Transverse colon (tissue), 4 donors: Measurements from ENCODE around the gene TEAD3. TPM values are rescaled to one million over a fixed set of nuclear protein-coding genes. Genes with fewer than 3 reads are reported as not detected.

Experiments
- DNase-seq: peaks from one replicate; pipeline ENCODE4 v3.0.0-alpha.2; 2019
- H3K27ac ChIP-seq, 4 donors: fragments of 200-600 bp; sonication (generic); 2 replicates each; pipeline ENCODE4 v1.5.1; 2016 to 2018; ENCODE audit warnings: inconsistent platforms in 4 of 4
- H3K27me3 ChIP-seq: fragments of 200-600 bp; sonication (generic); 2 replicates; pipeline ENCODE4 v1.5.1; 2017; ENCODE audit warnings: inconsistent platforms
- H3K36me3 ChIP-seq, 4 donors: fragments of 200-600 bp; sonication (generic); 2 replicates each; pipeline ENCODE4 v1.5.1; 2017 to 2019; ENCODE audit warnings: inconsistent platforms in 4 of 4
- H3K4me1 ChIP-seq, 4 donors: fragments of 200-600 bp; sonication (generic); 2 replicates each; pipeline ENCODE4 v1.5.1; 2017 to 2020; ENCODE audit warnings: inconsistent platforms in 4 of 4
- H3K4me3 ChIP-seq, 4 donors: fragments of 200-600 bp; sonication (generic); 1 replicate in 1 of 4; 2 replicates in 3 of 4; pipeline versions ENCODE4 v1.5.1 to v1.6.1; 2017 to 2019; ENCODE audit warnings: inconsistent platforms in 4 of 4
- H3K9me3 ChIP-seq, 2 donors: fragments of 200-600 bp; sonication (generic); 2 replicates each; pipeline ENCODE4 v1.5.1; 2017 to 2019; ENCODE audit warnings: inconsistent platforms in 2 of 2
- EP300 ChIP-seq: sonication (generic); formaldehyde crosslinking; IDR thresholded peaks from one replicate; pipeline ENCODE4 v1.6.1; 2017; ENCODE audit warnings: antibody characterized with exemption, low read depth
- POLR2A ChIP-seq: fragments of 450-650 bp; IDR thresholded peaks from one replicate; pipeline ENCODE4 v1.6.1; 2016; ENCODE audit warnings: antibody characterized with exemption, mild to moderate bottlenecking, moderate library complexity
- POLR2AphosphoS5 ChIP-seq, 3 donors: sonication (generic); formaldehyde crosslinking; IDR thresholded peaks; one replicate each; pipeline ENCODE4 v1.6.1; 2016; ENCODE audit warnings: antibody characterized with exemption in 3 of 3
- WGBS, 2 donors: methylation state at CpG; one replicate each; pipeline ENCODE4 v1.1.5; 2018; ENCODE audit warnings: low coverage in 1 of 2; 5-methylcytosine and 5-hydroxymethylcytosine counted together
- in situ Hi-C, 4 donors: fragments of 200-750 bp; cut with MboI; loops; one replicate each; pipeline versions ENCODE4 v1.15.0 to v1.15.1; 2017; ENCODE audit warnings: low sequenced_read_pairs in 3 of 4, low pct_ligation_motif_present in 1 of 4, low pct_unique_long_range_greater_than_20kb in 1 of 4
- intact Hi-C: fragments of 100-400 bp; cut with DNase I; formaldehyde crosslinking; loops from one replicate; pipeline ENCODE4 v1.15.1; 2023; ENCODE audit warnings: low total_unique reads
- total RNA-seq, 4 donors: library from RNA; depleted of rRNA; stranded (reverse); fragments of >200 nt; gene quantifications; one replicate each; pipeline ENCODE4 v1.1.0, GENCODE V29; 2016
- TF ChIP-seq, protein P1 (sequence below), 5 experiments: fragments of 200-600 bp in 3 of 5; fragments of 450-650 bp in 2 of 5; sonication (generic) in 3 of 5; IDR thresholded peaks; 1 replicate in 2 of 5; 2 replicates in 3 of 5; pipeline ENCODE4 v1.5.1; 2016 to 2017; ENCODE audit warnings: antibody characterized with exemption in 5 of 5, inconsistent platforms in 3 of 5, mild to moderate bottlenecking in 2 of 5, moderate library complexity in 1 of 5

Gene TEAD3
- total RNA-seq, 4 donors from 2014 or later, result 23.0 to 67.7 (median 25.3) TPM

DNA sequence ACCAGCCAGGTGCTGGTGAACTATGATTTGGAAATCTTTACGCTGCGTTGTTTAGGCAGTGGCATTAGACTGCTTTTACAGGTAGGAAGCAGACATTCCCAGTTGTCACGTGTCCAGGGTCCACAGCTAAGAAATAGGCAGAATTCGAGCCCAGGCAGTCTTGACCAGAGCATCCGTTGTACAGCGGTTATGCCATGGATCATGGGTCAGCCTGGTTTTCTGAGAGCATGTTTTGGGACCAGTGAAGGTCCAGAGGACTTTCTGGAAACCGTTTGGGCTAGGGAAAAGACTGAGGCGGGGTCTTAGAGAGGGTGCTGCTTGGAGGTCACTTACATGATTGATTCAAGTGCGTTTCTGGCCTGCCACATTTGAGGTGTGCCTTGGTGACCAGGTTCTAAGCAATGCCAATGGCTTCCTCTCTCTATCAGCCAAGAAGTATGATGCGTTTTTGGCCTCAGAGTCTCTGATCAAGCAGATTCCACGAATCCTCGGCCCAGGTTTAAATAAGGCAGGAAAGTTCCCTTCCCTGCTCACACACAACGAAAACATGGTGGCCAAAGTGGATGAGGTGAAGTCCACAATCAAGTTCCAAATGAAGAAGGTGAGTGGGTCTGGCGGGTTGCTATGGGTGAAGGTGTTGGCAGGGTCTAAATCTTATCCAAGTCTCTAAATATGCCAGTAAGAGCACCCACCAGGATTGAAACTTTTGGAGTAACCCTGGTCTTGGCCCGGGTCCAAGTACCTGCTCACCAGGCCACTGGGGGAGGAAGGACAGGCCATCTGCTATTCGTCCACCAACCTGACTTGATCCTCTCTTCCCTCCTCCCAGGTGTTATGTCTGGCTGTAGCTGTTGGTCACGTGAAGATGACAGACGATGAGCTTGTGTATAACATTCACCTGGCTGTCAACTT, 26.9 kb downstream of the TEAD3 start:
- peak overlapping the region; percentile 88 to 95 (median 92) for H3K27ac ChIP-seq
- DNase-seq, result peak; percentile 55
- TF ChIP-seq POLR2AphosphoS5 (IDR thresholded peaks at IDR 0.05) (peak; percentile 9 to 54 (median 50)), EP300 (no peak), POLR2A (no peak)
- TF ChIP-seq, protein P1, sequence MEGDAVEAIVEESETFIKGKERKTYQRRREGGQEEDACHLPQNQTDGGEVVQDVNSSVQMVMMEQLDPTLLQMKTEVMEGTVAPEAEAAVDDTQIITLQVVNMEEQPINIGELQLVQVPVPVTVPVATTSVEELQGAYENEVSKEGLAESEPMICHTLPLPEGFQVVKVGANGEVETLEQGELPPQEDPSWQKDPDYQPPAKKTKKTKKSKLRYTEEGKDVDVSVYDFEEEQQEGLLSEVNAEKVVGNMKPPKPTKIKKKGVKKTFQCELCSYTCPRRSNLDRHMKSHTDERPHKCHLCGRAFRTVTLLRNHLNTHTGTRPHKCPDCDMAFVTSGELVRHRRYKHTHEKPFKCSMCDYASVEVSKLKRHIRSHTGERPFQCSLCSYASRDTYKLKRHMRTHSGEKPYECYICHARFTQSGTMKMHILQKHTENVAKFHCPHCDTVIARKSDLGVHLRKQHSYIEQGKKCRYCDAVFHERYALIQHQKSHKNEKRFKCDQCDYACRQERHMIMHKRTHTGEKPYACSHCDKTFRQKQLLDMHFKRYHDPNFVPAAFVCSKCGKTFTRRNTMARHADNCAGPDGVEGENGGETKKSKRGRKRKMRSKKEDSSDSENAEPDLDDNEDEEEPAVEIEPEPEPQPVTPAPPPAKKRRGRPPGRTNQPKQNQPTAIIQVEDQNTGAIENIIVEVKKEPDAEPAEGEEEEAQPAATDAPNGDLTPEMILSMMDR (IDR thresholded peaks at IDR 0.05), result no peak
- H3K4me1 ChIP-seq, result peaks cover 11 to 39% (median 25%) of the 10 kb centered on the region in 4 donors
- no peaks in the 10 kb centered on the region for H3K27me3 ChIP-seq
- in situ Hi-C loops (no loop called here), intact Hi-C loops (no loop called here)
- peaks cover 0 to 5% (median 0%) of the 10 kb centered on the region in 4 donors for H3K36me3 ChIP-seq
- H3K9me3 ChIP-seq, result no peaks in the 10 kb centered on the region
- H3K4me3 ChIP-seq, result peak overlapping the region in 3 of 4 donors; percentile 68 to 83 (median 74)
- 27% methylated on average over 18 of the region's 18 CpGs; no CpG with 5 or more reads in 1 of the 2 donors for WGBS, 2 donors

DNA sequence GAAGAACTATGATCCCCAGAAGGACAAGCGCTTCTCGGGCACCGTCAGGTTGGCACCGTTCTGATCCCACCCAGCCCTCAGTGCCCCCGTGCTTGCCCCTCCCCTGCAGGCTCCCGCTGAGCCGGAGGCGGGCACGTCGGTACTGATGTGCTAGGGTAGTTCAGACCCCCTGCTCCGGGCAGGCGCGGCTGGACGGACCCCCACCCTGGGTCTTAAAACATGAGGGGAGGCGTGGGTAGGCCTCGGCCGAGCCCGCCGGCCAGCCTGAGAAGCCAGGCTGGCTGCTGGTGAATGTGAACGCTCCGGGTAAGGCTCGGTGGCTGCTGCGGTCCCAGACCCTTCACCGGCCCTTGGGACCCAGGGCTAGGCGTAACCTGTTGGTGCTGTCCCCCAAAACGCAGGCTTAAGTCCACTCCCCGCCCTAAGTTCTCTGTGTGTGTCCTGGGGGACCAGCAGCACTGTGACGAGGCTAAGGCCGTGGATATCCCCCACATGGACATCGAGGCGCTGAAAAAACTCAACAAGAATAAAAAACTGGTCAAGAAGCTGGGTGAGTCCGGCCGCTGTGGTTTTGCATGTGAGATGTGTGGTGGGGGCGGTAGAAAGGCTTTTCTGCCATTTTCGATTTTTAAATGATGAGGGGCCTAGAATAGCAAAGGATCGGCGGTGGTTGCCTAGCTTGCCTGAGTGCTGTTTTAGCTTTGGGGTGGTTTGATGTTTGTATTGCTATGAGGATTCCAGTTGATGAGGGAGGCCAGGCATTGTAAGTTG, 27.7 kb downstream of the TEAD3 start:
- Histone ChIP-seq H3K36me3 (no peaks in the 10 kb centered on the region), H3K4me1 (peaks cover 11 to 39% (median 25%) of the 10 kb centered on the region in 4 donors), H3K9me3 (no peaks in the 10 kb centered on the region), H3K4me3 (peak overlapping the region; percentile 68 to 83 (median 76)), H3K27ac (peak overlapping the region; percentile 88 to 95 (median 92)), H3K27me3 (no peaks in the 10 kb centered on the region)
- no peak for DNase-seq
- TF ChIP-seq EP300, result no peak
- TF ChIP-seq, protein P1 (IDR thresholded peaks at IDR 0.05), result no peak
- no peak for TF ChIP-seq POLR2A
- no peak for TF ChIP-seq POLR2AphosphoS5 (IDR thresholded peaks at IDR 0.05)
- in situ Hi-C loops, result no loop called here
- intact Hi-C loops, result no loop called here
- 3 to 4% methylated on average over 10 to 16 of the region's 37 CpGs for WGBS, 2 donors

GRCh38 chr6:35468181-35468979, 28.5 kb downstream of the TEAD3 start, which contains the start of gene RPL10A:
RPL10A (plus strand) TSS chr6:35468401; CDS start chr6:35468435, 34 bp downstream.
- no peaks in the 10 kb centered on the region for H3K36me3 ChIP-seq
- no peaks in the 10 kb centered on the region for H3K9me3 ChIP-seq
- peak within 1 kb of the TSS; percentile 88 to 95 (median 92) for H3K27ac ChIP-seq
- TF ChIP-seq POLR2AphosphoS5 (IDR thresholded peaks at IDR 0.05) (peak; percentile 97 to 98 (median 98)), EP300 (no peak), POLR2A (peak; percentile 91)
- TF ChIP-seq, protein P1 (IDR thresholded peaks at IDR 0.05), result peak; percentile 92 to 98 (median 97)
- in situ Hi-C loops (no loop called here), intact Hi-C loops (no loop called here)
- peaks cover 11 to 39% (median 25%) of the 10 kb centered on the region in 4 donors for H3K4me1 ChIP-seq
- WGBS, 2 donors, result 2% methylated on average over 22 of the region's 86 CpGs; no CpG with 5 or more reads in 1 of the 2 donors
- H3K4me3 ChIP-seq, result peak within 1 kb of the TSS; percentile 68 to 83 (median 76)
- peak; percentile 97 for DNase-seq
- H3K27me3 ChIP-seq, result no peaks in the 10 kb centered on the region
